Left kidney (tissue), 8 donors: ENCODE data around the gene OST4. TPM values are rescaled to one million over a fixed set of nuclear protein-coding genes. Genes with fewer than 3 reads are reported as not detected.
A peak's percentile ranks its signal among the peaks of the same experiment; 100 is the strongest.
"Not testable (repeated sequence)": the region's sequence is repeated elsewhere in the genome, so short reads cannot be mapped to it uniquely, and the experiment has no call there.

ENCODE experiments used
- DNase-seq: peaks from one replicate; pipeline ENCODE4 v3.0.0-alpha.2; 2013
- long read RNA-seq, 8 donors: transcript quantifications; one replicate each; lab custom pipeline, GENCODE V29; 2026
- polyA plus RNA-seq: library from polyadenylated mRNA; unstranded; fragments of 120-200 nt; gene quantifications from one replicate; pipeline ENCODE4 v1.2.1, GENCODE V29; 2013; ENCODE audit not compliant: insufficient read length

Gene OST4
- polyA plus RNA-seq = 205 TPM
- long read RNA-seq, donor 1, transcript OST4-201 (2 exons, 559 nt) = minor isoform, 95 of 462 reads
- long read RNA-seq, donor 1, transcript OST4-203 (3 exons, 561 nt) = major isoform, 359 of 462 reads
- long read RNA-seq, donor 1, partial matches to known transcripts = 8 of 462 reads
- long read RNA-seq, donor 1, other reads (novel, unspliced or antisense) = 0 of 462 reads
- long read RNA-seq, donor 2, transcript OST4-203 (3 exons, 561 nt) = major isoform, 298 of 354 reads
- long read RNA-seq, donor 2, transcript OST4-201 (2 exons, 559 nt) = minor isoform, 55 of 354 reads
- long read RNA-seq, donor 2, partial matches to known transcripts = 0 of 354 reads
- long read RNA-seq, donor 2, other reads (novel, unspliced or antisense) = 0 of 354 reads
- long read RNA-seq, donor 3, transcript OST4-203 (3 exons, 561 nt) = major isoform, 264 of 339 reads
- long read RNA-seq, donor 3, transcript OST4-201 (2 exons, 559 nt) = minor isoform, 73 of 339 reads
- long read RNA-seq, donor 3, partial matches to known transcripts = 0 of 339 reads
- long read RNA-seq, donor 3, other reads (novel, unspliced or antisense) = 0 of 339 reads
- long read RNA-seq, donor 4, transcript OST4-203 (3 exons, 561 nt) = major isoform, 80 of 97 reads
- long read RNA-seq, donor 4, transcript OST4-201 (2 exons, 559 nt) = minor isoform, 17 of 97 reads
- long read RNA-seq, donor 4, partial matches to known transcripts = 0 of 97 reads
- long read RNA-seq, donor 4, other reads (novel, unspliced or antisense) = 0 of 97 reads
- long read RNA-seq, donor 5, transcript OST4-203 (3 exons, 561 nt) = major isoform, 673 of 808 reads
- long read RNA-seq, donor 5, transcript OST4-201 (2 exons, 559 nt) = minor isoform, 125 of 808 reads
- long read RNA-seq, donor 5, partial matches to known transcripts = 10 of 808 reads
- long read RNA-seq, donor 5, other reads (novel, unspliced or antisense) = 0 of 808 reads
- long read RNA-seq, donor 6, transcript OST4-201 (2 exons, 559 nt) = minor isoform, 82 of 446 reads
- long read RNA-seq, donor 6, transcript OST4-203 (3 exons, 561 nt) = major isoform, 356 of 446 reads
- long read RNA-seq, donor 6, partial matches to known transcripts = 8 of 446 reads
- long read RNA-seq, donor 6, other reads (novel, unspliced or antisense) = 0 of 446 reads
- long read RNA-seq, donor 7, transcript OST4-203 (3 exons, 561 nt) = major isoform, 531 of 651 reads
- long read RNA-seq, donor 7, transcript OST4-201 (2 exons, 559 nt) = minor isoform, 109 of 651 reads
- long read RNA-seq, donor 7, partial matches to known transcripts = 11 of 651 reads
- long read RNA-seq, donor 7, other reads (novel, unspliced or antisense) = 0 of 651 reads
- long read RNA-seq, donor 8, transcript OST4-203 (3 exons, 561 nt) = major isoform, 154 of 187 reads
- long read RNA-seq, donor 8, transcript OST4-201 (2 exons, 559 nt) = minor isoform, 33 of 187 reads
- long read RNA-seq, donor 8, partial matches to known transcripts = 0 of 187 reads
- long read RNA-seq, donor 8, other reads (novel, unspliced or antisense) = 0 of 187 reads

DNA sequence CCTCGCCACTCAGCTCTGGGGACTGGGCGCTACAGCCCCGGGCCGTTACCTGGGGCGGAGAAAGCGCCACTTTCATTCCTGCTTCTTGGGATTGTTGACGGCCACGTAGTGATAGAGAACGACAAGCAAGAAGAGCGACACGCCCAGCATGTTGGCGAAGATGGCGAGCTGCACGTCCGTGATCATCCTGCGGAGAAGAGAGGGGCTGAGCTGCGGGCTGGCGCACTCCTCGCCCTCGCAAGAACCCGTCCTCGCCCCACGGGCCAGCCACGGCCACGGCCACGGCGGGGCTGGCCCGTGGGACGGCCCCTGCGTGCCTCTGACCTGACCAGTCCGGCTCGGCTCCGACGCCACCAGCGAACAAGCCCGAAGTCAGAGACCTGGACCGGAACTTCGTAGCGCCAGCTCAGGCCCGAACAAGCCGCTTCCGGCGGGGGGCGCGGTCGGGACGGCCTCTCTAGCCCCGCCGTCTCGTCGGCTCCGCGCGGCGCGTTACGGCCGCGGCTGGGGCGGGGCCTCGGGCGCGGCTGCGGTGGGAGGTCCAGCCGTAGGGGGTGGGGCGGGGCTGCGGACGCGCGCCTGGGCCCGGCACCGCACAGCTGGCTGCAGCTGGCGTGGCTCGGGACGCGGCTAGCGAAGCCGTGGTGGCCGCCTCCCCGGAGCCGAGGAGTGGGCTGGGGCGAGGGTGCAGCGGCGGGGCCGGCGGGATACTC lies at the start of gene OST4:
TSS of gene OST4 (minus strand) at position 378 of the 713 bp plus-strand sequence.
- peak; percentile 93 for DNase-seq

DNA sequence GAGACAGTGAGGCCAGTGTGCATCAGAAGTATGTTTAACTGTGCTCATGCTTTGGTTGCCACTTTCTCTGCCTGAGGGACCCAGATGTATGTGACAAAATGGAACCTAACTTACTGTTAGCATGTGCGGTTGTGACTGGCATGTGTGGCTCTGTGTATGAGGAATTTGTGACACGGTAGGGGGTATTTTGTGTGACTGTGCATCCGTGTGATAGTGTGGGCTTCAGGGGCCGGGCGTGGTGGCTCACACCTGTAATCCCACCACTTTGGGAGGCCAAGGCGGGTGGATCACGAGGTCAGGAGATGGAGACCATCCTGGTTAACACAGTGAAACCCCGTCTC lies 47.8 kb upstream of the OST4 start:
- DNase-seq = not testable (repeated sequence)

DNA sequence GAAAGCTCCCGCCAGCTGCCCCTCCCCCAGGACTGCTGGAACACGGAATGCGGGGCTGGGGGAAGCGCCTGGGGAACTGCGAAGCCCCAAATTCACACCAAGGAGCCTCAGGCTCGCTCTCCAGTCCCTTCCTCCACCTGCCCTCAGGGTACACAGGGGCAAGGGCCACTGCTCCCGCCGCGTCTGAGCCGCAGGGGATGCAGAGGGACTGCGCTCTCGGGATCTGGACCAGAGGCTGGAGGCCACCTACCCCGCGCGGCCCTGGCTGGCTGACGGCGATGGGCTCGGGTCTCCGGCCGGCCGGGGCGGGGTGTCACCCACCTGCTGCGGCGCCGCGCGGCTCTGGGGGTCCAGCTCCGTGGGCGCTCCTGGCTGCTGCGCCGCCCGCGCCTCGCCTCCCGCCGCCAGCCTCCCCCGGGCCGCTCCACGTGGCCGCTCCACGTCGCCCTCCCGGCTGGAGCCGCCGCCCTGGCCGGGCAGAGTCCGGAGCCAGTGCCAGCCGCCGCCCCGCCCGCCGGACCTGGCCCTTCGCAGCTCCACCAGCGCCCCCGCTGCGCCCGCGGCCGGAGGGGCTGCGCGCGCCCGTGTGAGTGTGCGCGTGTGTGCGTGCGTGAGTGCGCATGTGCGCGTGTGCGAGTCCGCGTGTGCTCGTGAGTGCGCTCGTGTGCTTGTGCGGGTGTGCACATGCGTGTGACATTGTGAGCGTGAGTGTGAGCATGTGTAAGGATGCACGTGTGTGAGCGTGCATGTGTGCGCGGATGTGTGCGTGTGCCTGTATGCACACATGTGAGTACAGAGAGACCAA lies 47.3 kb upstream of the OST4 start, which contains the start of gene CGREF1:
TSS of gene CGREF1 (minus strand) at position 604 of the 805 bp plus-strand sequence. CDS start 14,762 bp downstream, outside the sequence.
- no peak for DNase-seq

- DNase-seq = no peak
Measured at GRCh38 chr2:27117995-27118524, 46.6 kb upstream of the OST4 start.

GRCh38 chr2:27115519-27115918 lies 44.1 kb upstream of the OST4 start:
- no peak for DNase-seq

GRCh38 chr2:27111392-27112078 lies 40.1 kb upstream of the OST4 start:
- not testable (repeated sequence) for DNase-seq

GRCh38 chr2:27110603-27111352 lies 39.3 kb upstream of the OST4 start:
- not testable (repeated sequence) for DNase-seq

GRCh38 chr2:27109083-27109482 lies 37.6 kb upstream of the OST4 start:
- DNase-seq = no peak

- no peak for DNase-seq
Measured at GRCh38 chr2:27108221-27108620, 36.8 kb upstream of the OST4 start.

- DNase-seq = no peak
Measured at GRCh38 chr2:27105981-27106380, 34.5 kb upstream of the OST4 start.

GRCh38 chr2:27102329-27102728 lies 30.9 kb upstream of the OST4 start:
- no peak for DNase-seq

DNA sequence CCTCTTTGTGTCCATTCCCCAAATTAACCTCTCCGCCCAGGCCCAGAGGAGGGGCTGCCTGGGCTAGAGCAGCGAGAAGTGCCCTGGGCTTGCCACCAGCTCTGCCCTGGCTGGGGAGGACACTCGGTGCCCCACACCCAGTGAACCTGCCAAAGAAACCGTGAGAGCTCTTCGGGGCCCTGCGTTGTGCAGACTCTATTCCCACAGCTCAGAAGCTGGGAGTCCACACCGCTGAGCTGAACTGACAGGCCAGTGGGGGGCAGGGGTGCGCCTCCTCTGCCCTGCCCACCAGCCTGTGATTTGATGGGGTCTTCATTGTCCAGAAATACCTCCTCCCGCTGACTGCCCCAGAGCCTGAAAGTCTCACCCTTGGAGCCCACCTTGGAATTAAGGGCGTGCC lies 28.6 kb upstream of the OST4 start:
- no peak for DNase-seq

DNA sequence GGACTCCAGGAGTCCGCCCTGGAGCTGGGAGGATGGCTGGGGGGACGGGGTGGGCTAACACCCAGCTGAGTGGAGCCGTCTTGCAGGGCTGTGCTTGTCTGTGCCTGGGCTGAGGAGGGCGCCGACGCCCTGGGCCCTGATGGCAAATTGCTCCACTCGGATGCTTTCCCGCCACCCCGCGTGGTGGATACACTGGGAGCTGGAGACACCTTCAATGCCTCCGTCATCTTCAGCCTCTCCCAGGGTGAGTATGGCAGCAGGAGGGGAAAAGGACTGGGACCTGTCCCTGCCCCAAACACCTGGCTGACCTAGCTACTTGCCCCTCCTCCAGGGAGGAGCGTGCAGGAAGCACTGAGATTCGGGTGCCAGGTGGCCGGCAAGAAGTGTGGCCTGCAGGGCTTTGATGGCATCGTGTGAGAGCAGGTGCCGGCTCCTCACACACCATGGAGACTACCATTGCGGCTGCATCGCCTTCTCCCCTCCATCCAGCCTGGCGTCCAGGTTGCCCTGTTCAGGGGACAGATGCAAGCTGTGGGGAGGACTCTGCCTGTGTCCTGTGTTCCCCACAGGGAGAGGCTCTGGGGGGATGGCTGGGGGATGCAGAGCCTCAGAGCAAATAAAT lies 28.0 kb upstream of the OST4 start:
- DNase-seq = no peak

GRCh38 chr2:27097341-27097740 lies 25.9 kb upstream of the OST4 start:
- no peak for DNase-seq

DNA sequence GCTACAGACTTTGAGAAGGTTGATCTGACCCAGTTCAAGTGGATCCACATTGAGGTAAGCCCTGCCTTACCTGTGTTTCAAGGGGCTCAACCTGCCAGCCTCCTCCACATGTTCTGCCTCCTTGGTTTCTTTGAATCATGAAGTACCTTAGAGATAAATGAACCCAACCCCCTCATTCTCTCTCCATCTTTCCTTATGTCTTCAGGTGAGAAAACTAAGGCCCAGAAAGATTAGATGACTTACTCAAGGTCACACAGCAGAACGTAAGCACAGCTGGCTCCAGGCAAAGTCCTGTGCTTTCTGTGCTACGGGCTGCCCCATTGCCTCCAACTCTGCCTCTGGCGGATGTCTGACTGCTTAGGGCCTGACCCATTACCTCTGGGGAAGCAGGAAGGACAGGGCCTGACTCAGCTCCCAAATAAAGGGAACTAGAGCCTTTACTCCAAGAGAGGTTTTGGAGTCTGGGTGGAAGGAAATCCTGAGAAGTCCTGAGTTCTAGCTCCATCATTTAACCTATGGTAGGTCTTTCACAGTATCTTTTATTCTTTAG lies 25.4 kb upstream of the OST4 start:
- DNase-seq = no peak

- DNase-seq = no peak
Measured at GRCh38 chr2:27095745-27096651, 24.5 kb upstream of the OST4 start.

- no peak for DNase-seq
Measured at GRCh38 chr2:27095427-27095744, 23.9 kb upstream of the OST4 start.
